ENCODE measurements around the gene CRHR1.

Gene CRHR1

DNA sequence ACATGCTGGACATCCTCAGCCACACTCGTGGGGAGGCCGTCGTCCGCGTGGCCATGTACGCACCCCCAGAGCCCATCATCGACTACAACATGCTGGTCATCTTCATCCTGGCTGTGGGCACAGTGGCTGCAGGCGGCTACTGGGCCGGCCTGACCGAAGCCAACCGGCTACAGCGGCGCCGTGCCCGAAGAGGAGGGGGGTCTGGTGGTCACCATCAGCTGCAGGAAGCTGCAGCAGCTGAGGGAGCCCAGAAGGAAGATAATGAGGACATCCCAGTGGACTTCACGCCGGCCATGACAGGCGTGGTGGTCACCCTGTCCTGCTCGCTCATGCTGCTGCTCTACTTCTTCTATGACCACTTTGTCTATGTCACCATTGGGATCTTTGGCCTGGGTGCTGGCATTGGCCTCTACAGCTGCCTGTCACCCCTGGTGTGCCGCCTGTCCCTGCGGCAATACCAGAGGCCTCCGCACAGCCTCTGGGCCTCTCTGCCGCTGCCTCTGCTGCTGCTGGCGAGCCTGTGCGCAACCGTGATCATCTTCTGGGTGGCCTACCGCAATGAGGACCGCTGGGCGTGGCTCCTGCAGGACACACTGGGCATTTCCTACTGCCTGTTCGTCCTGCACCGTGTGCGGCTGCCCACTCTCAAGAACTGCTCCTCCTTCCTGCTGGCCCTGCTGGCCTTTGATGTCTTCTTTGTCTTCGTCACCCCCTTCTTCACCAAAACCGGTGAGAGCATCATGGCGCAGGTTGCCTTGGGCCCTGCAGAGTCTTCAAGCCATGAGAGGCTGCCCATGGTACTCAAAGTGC, 61.5 kb downstream of the CRHR1 start:
- DNase-seq (ENCODE audit: low read depth) = no peak
- no peak overlapping the region for H3K4me3 ChIP-seq (ENCODE audit: low read depth, low read length)
- TF ChIP-seq, protein P1, sequence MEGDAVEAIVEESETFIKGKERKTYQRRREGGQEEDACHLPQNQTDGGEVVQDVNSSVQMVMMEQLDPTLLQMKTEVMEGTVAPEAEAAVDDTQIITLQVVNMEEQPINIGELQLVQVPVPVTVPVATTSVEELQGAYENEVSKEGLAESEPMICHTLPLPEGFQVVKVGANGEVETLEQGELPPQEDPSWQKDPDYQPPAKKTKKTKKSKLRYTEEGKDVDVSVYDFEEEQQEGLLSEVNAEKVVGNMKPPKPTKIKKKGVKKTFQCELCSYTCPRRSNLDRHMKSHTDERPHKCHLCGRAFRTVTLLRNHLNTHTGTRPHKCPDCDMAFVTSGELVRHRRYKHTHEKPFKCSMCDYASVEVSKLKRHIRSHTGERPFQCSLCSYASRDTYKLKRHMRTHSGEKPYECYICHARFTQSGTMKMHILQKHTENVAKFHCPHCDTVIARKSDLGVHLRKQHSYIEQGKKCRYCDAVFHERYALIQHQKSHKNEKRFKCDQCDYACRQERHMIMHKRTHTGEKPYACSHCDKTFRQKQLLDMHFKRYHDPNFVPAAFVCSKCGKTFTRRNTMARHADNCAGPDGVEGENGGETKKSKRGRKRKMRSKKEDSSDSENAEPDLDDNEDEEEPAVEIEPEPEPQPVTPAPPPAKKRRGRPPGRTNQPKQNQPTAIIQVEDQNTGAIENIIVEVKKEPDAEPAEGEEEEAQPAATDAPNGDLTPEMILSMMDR (IDR thresholded peaks at IDR 0.05; ENCODE audit: control insufficient read depth, extremely low read depth, insufficient read depth) = no peak

DNA sequence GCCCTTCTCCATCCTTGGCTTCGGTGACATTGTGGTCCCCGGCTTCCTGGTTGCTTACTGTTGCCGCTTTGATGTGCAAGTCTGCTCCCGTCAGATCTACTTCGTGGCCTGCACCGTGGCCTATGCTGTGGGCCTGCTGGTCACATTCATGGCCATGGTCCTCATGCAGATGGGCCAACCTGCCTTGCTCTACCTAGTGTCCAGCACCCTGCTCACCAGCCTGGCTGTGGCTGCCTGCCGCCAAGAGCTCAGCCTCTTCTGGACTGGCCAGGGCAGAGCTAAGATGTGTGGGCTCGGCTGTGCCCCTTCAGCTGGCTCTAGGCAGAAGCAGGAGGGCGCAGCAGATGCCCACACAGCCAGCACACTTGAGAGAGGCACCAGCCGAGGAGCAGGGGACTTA, 62.1 kb downstream of the CRHR1 start:
- TF ChIP-seq, protein P1 (IDR thresholded peaks at IDR 0.05; ENCODE audit: control insufficient read depth, extremely low read depth, insufficient read depth) = no peak
- no peak overlapping the region for H3K4me3 ChIP-seq (ENCODE audit: low read depth, low read length)
- no peak for DNase-seq (ENCODE audit: low read depth)

DNA sequence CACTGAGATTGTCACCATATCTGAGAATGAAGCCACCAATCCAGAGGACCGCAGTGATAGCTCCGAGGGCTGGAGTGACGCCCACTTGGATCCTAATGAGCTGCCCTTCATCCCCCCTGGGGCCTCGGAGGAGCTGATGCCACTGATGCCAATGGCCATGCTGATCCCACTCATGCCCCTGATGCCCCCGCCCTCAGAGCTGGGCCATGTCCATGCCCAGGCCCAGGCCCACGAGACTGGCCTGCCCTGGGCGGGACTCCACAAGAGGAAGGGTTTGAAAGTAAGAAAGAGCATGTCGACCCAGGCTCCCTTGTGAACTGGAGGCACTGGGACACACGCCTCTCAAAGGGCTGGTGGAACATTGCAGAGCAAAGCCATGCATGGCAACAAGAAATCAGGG, 62.5 kb downstream of the CRHR1 start:
- H3K4me3 ChIP-seq (ENCODE audit: low read depth, low read length) = no peak overlapping the region
- TF ChIP-seq, protein P1 (IDR thresholded peaks at IDR 0.05; ENCODE audit: control insufficient read depth, extremely low read depth, insufficient read depth) = no peak
- no peak for DNase-seq (ENCODE audit: low read depth)

DNA sequence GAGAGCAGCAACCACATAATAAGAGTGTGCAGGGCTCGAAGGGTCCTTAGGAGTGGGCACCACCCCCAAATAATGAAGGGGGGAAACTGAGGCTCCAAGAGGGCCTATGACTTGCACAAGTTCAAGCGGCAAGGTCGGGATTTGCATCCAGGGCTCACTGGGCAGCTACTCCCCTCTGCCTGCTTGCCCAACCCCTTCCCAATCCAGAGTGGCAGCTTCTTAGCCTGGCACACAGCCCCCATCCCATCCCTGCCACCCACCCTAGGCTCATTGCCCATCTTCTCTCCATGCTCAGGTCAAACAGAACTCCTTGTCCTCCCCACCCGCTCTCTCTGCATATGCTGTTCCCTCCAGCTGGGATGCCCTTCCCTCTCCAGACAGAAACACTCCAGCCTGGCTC, 63.0 kb downstream of the CRHR1 start:
- TF ChIP-seq, protein P1 (IDR thresholded peaks at IDR 0.05; ENCODE audit: control insufficient read depth, extremely low read depth, insufficient read depth) = no peak

DNA sequence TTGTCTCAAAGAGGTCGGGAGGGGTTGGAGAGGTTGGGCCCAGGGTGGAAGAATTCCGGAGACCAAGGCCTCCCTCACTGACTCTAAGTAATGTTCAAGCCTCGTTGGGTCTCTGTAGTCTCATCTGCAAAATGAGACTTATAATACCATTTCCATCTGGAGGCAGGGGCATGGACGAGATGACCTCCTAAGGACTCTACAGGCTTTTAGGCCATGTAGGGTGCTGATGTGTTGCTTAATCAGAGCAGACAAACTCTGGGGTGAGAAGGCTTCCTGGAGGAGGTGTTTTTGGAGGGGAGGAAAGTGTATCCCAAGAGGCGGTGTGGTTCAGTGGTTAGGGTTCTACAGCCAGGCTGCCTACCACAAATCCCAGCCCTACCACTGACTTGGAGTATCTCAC, 63.6 kb downstream of the CRHR1 start:
- TF ChIP-seq, protein P1 (IDR thresholded peaks at IDR 0.05; ENCODE audit: control insufficient read depth, extremely low read depth, insufficient read depth) = no peak
- H3K4me3 ChIP-seq (ENCODE audit: low read depth, low read length) = no peak overlapping the region
- no peak for DNase-seq (ENCODE audit: low read depth)

More for the DNA sequence above, 63.0 kb downstream of the CRHR1 start:
- no peak for DNase-seq (ENCODE audit: low read depth)
- H3K4me3 ChIP-seq (ENCODE audit: low read depth, low read length) = no peak overlapping the region

DNA sequence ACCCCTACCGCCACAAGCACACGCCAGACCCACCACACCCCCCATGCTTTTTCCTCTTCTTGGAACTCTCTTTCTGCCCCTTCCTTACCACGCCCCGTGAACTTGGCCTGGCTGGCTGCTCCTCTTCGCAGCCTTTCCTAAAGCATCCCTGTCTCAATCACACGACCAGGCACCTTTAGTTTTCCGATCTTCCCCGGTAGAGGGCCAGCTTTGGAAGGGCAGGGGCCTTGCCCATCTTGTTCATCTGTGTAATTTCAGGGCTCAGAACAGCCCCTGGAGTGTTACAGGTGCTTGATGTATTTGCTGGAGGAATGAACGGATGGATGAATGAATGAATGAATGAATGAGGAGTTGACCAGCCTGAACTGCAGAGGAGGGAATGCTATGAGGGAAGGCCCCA, 64.3 kb downstream of the CRHR1 start:
- no peak overlapping the region for H3K4me3 ChIP-seq (ENCODE audit: low read depth, low read length)
- no peak for DNase-seq (ENCODE audit: low read depth)
- TF ChIP-seq, protein P1 (IDR thresholded peaks at IDR 0.05; ENCODE audit: control insufficient read depth, extremely low read depth, insufficient read depth) = no peak
